Measurements from ENCODE around the gene OR2T33. TPM values are rescaled to one million over a fixed set of nuclear protein-coding genes. Genes with fewer than 3 reads are reported as not detected.
"Not testable (repeated sequence)": the region's sequence is repeated elsewhere in the genome, so short reads cannot be mapped to it uniquely, and the experiment has no call there.

The OR2T33 gene
- total RNA-seq, result not detected in 2 replicates

GRCh38 chr1:248277876-248278275, at the start of gene OR2T33:
OR2T33 (minus strand) TSS chr1:248277976; CDS start chr1:248273814, 4,162 bp downstream.
- no peak for DNase-seq (ENCODE audit: low spot score)
- Mint-ChIP-seq H3K9me3 (no peaks in the 10 kb centered on the region), H3K4me1 (ENCODE audit: low read depth) (no peaks in the 10 kb centered on the region), H3K4me3 (ENCODE audit: low read depth) (no peak within 1 kb of the TSS), H3K36me3 (ENCODE audit: low read depth) (no peaks in the 10 kb centered on the region), H3K27ac (no peak within 1 kb of the TSS), H3K27me3 (ENCODE audit: low read depth) (no peaks in the 10 kb centered on the region)
- intact Hi-C loops (cut with micrococcal nuclease), result no loop called here

- H3K27me3 Mint-ChIP-seq (ENCODE audit: low read depth), result no peaks in the 10 kb centered on the region
- no peak within 1 kb of the TSS for H3K4me3 Mint-ChIP-seq (ENCODE audit: low read depth)
- no peaks in the 10 kb centered on the region for H3K36me3 Mint-ChIP-seq (ENCODE audit: low read depth)
- no peak within 1 kb of the TSS for H3K27ac Mint-ChIP-seq
- no peaks in the 10 kb centered on the region for H3K4me1 Mint-ChIP-seq (ENCODE audit: low read depth)
- no peaks in the 10 kb centered on the region for H3K9me3 Mint-ChIP-seq
- DNase-seq (ENCODE audit: low spot score), result no peak
- intact Hi-C loops (cut with micrococcal nuclease), result no loop called here
Observed at GRCh38 chr1:248324468-248324867, 46.7 kb upstream of the OR2T33 start, which contains the start of gene OR2M7. OR2M7 (minus strand) TSS chr1:248324568; CDS start chr1:248324568, 0 bp downstream.

- Mint-ChIP-seq H3K27ac (no peak overlapping the region), H3K4me3 (ENCODE audit: low read depth) (no peak overlapping the region), H3K4me1 (ENCODE audit: low read depth) (no peaks in the 10 kb centered on the region), H3K36me3 (ENCODE audit: low read depth) (no peaks in the 10 kb centered on the region), H3K9me3 (no peaks in the 10 kb centered on the region), H3K27me3 (ENCODE audit: low read depth) (no peaks in the 10 kb centered on the region)
- DNase-seq (ENCODE audit: low spot score), result no peak
- intact Hi-C loops (cut with micrococcal nuclease), result loop anchor here (10.0 kb wide), 1 partner anchor 58 kb away; the partner anchor contains the start of gene OR2T6
Observed at GRCh38 chr1:248316796-248317195, 39.0 kb upstream of the OR2T33 start.

- intact Hi-C loops (cut with micrococcal nuclease); H3K9me3 Mint-ChIP-seq; H3K4me3 Mint-ChIP-seq (ENCODE audit: low read depth); H3K27ac Mint-ChIP-seq; H3K4me1 Mint-ChIP-seq (ENCODE audit: low read depth); H3K27me3 Mint-ChIP-seq (ENCODE audit: low read depth); DNase-seq (ENCODE audit: low spot score); H3K36me3 Mint-ChIP-seq (ENCODE audit: low read depth): not testable (repeated sequence)
Observed at GRCh38 chr1:248306740-248307139, 29.0 kb upstream of the OR2T33 start.

GRCh38 chr1:248306103-248306502, 28.3 kb upstream of the OR2T33 start:
- Mint-ChIP-seq H3K9me3 (no peaks in the 10 kb centered on the region), H3K27me3 (ENCODE audit: low read depth) (no peaks in the 10 kb centered on the region), H3K36me3 (ENCODE audit: low read depth) (no peaks in the 10 kb centered on the region), H3K4me3 (ENCODE audit: low read depth) (no peak overlapping the region), H3K27ac (no peak overlapping the region), H3K4me1 (ENCODE audit: low read depth) (no peaks in the 10 kb centered on the region)
- intact Hi-C loops (cut with micrococcal nuclease), result no loop called here
- DNase-seq (ENCODE audit: low spot score), result no peak

GRCh38 chr1:248305672-248306071, 27.9 kb upstream of the OR2T33 start:
- intact Hi-C loops (cut with micrococcal nuclease); H3K36me3 Mint-ChIP-seq (ENCODE audit: low read depth); DNase-seq (ENCODE audit: low spot score); H3K4me3 Mint-ChIP-seq (ENCODE audit: low read depth); H3K27me3 Mint-ChIP-seq (ENCODE audit: low read depth); H3K4me1 Mint-ChIP-seq (ENCODE audit: low read depth); H3K27ac Mint-ChIP-seq; H3K9me3 Mint-ChIP-seq: not testable (repeated sequence)

- Mint-ChIP-seq H3K36me3 (ENCODE audit: low read depth) (no peaks in the 10 kb centered on the region), H3K27me3 (ENCODE audit: low read depth) (no peaks in the 10 kb centered on the region), H3K4me1 (ENCODE audit: low read depth) (no peaks in the 10 kb centered on the region), H3K9me3 (no peaks in the 10 kb centered on the region), H3K27ac (no peak within 1 kb of the TSS), H3K4me3 (ENCODE audit: low read depth) (no peak within 1 kb of the TSS)
- intact Hi-C loops (cut with micrococcal nuclease), result no loop called here
- no peak for DNase-seq (ENCODE audit: low spot score)
Observed at GRCh38 chr1:248303324-248303723, 25.5 kb upstream of the OR2T33 start, which contains the start of gene OR2T12. OR2T12 (minus strand) TSS chr1:248303424; CDS start chr1:248295578, 7,846 bp downstream.

- H3K9me3 Mint-ChIP-seq, result no peaks in the 10 kb centered on the region
- H3K36me3 Mint-ChIP-seq (ENCODE audit: low read depth), result no peaks in the 10 kb centered on the region
- H3K4me1 Mint-ChIP-seq (ENCODE audit: low read depth), result no peaks in the 10 kb centered on the region
- no peak overlapping the region for H3K4me3 Mint-ChIP-seq (ENCODE audit: low read depth)
- no peak for DNase-seq (ENCODE audit: low spot score)
- H3K27me3 Mint-ChIP-seq (ENCODE audit: low read depth), result no peaks in the 10 kb centered on the region
- no peak overlapping the region for H3K27ac Mint-ChIP-seq
- intact Hi-C loops (cut with micrococcal nuclease), result no loop called here
Observed at GRCh38 chr1:248288391-248288790, 10.6 kb upstream of the OR2T33 start.

GRCh38 chr1:248273225-248273624, 4.6 kb downstream of the OR2T33 start:
- not testable (repeated sequence) for H3K27ac Mint-ChIP-seq

GRCh38 chr1:248268178-248268577, 9.6 kb downstream of the OR2T33 start:
- H3K27me3 Mint-ChIP-seq (ENCODE audit: low read depth), result no peaks in the 10 kb centered on the region
- H3K4me3 Mint-ChIP-seq (ENCODE audit: low read depth), result no peak overlapping the region
- DNase-seq (ENCODE audit: low spot score), result no peak
- H3K36me3 Mint-ChIP-seq (ENCODE audit: low read depth), result no peaks in the 10 kb centered on the region
- H3K27ac Mint-ChIP-seq, result no peak overlapping the region
- no peaks in the 10 kb centered on the region for H3K4me1 Mint-ChIP-seq (ENCODE audit: low read depth)
- no peaks in the 10 kb centered on the region for H3K9me3 Mint-ChIP-seq
- intact Hi-C loops (cut with micrococcal nuclease), result no loop called here

More at GRCh38 chr1:248273225-248273624, 4.6 kb downstream of the OR2T33 start:
- H3K36me3 Mint-ChIP-seq (ENCODE audit: low read depth); intact Hi-C loops (cut with micrococcal nuclease); H3K9me3 Mint-ChIP-seq; H3K4me3 Mint-ChIP-seq (ENCODE audit: low read depth); H3K27me3 Mint-ChIP-seq (ENCODE audit: low read depth); DNase-seq (ENCODE audit: low spot score); H3K4me1 Mint-ChIP-seq (ENCODE audit: low read depth): not testable (repeated sequence)

GRCh38 chr1:248259309-248259708, 18.5 kb downstream of the OR2T33 start:
- H3K27me3 Mint-ChIP-seq (ENCODE audit: low read depth); intact Hi-C loops (cut with micrococcal nuclease); H3K27ac Mint-ChIP-seq; H3K4me1 Mint-ChIP-seq (ENCODE audit: low read depth); H3K9me3 Mint-ChIP-seq; DNase-seq (ENCODE audit: low spot score); H3K36me3 Mint-ChIP-seq (ENCODE audit: low read depth); H3K4me3 Mint-ChIP-seq (ENCODE audit: low read depth): not testable (repeated sequence)

GRCh38 chr1:248243204-248243603, 34.6 kb downstream of the OR2T33 start:
- Mint-ChIP-seq H3K4me3 (ENCODE audit: low read depth) (peak overlapping the region; percentile 33), H3K36me3 (ENCODE audit: low read depth) (no peaks in the 10 kb centered on the region), H3K4me1 (ENCODE audit: low read depth) (peaks cover 2% of the 10 kb centered on the region), H3K9me3 (no peaks in the 10 kb centered on the region), H3K27me3 (ENCODE audit: low read depth) (peaks cover 4% of the 10 kb centered on the region), H3K27ac (no peak overlapping the region)
- intact Hi-C loops (cut with micrococcal nuclease), result no loop called here
- no peak for DNase-seq (ENCODE audit: low spot score)

GRCh38 chr1:248239478-248239877, 38.3 kb downstream of the OR2T33 start:
- H3K36me3 Mint-ChIP-seq (ENCODE audit: low read depth), result no peaks in the 10 kb centered on the region
- H3K4me1 Mint-ChIP-seq (ENCODE audit: low read depth), result peaks cover 2% of the 10 kb centered on the region
- H3K27me3 Mint-ChIP-seq (ENCODE audit: low read depth), result peaks cover 4% of the 10 kb centered on the region
- no peaks in the 10 kb centered on the region for H3K9me3 Mint-ChIP-seq
- intact Hi-C loops (cut with micrococcal nuclease), result no loop called here
- no peak for DNase-seq (ENCODE audit: low spot score)
- no peak overlapping the region for H3K27ac Mint-ChIP-seq
- no peak overlapping the region for H3K4me3 Mint-ChIP-seq (ENCODE audit: low read depth)

GRCh38 chr1:248231117-248231516, 46.7 kb downstream of the OR2T33 start, which contains the start of gene OR2M4:
OR2M4 (plus strand) TSS chr1:248231417; CDS start chr1:248238929, 7,512 bp downstream.
- Mint-ChIP-seq H3K4me3 (ENCODE audit: low read depth) (no peak within 1 kb of the TSS), H3K36me3 (ENCODE audit: low read depth) (no peaks in the 10 kb centered on the region)

More at GRCh38 chr1:248231117-248231516, 46.7 kb downstream of the OR2T33 start, which contains the start of gene OR2M4:
- Mint-ChIP-seq H3K27me3 (ENCODE audit: low read depth) (no peaks in the 10 kb centered on the region), H3K4me1 (ENCODE audit: low read depth) (no peaks in the 10 kb centered on the region), H3K9me3 (no peaks in the 10 kb centered on the region), H3K27ac (no peak within 1 kb of the TSS)
- intact Hi-C loops (cut with micrococcal nuclease), result no loop called here
- no peak for DNase-seq (ENCODE audit: low spot score)
